ENCODE measurements around the gene RASSF7.
"Not testable (repeated sequence)": the region's sequence is repeated elsewhere in the genome, so short reads cannot be mapped to it uniquely, and the experiment has no call there.

Gene RASSF7

DNA sequence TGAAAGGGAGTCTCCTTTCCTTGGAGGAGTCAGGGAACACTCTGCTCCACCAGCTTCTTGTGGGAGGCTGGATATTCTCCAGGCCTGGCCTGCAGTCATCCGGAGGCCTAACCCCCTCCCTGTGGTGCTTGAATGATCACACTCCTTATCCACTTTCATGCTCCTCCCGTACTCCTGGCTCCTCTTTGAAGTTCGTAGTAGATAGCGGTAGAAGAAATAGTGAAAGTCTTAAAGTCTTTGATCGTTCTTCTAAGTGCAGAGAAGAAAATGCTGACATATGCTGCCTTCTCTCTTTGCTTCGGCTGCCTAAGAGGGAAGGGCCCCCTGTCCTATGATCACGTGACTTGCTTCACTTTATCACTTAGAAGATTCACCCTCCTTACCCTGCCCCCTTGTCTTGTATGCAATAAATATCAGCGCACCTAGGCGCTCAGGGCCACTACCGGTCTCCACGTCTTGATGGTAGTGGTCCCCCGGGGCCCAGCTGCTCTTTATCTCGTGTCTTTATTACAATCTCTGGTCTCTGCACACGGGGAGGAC, 13.3 kb downstream of the RASSF7 start:
- not testable (repeated sequence) for H3K9ac ChIP-seq (ENCODE audit: low read length); H3K27ac ChIP-seq (ENCODE audit: low read depth, low read length); H3K9me3 ChIP-seq (ENCODE audit: control insufficient read depth, insufficient read depth, low read depth, low read length); H3K36me3 ChIP-seq (ENCODE audit: control insufficient read depth, insufficient read depth, low read length)
- Histone ChIP-seq H3K27me3 (ENCODE audit: control insufficient read depth, insufficient read depth, low read length) (peaks cover 20% of the 10 kb centered on the region), H3K4me3 (ENCODE audit: low read depth, low read length) (peak overlapping the region; percentile 34), H3K4me1 (ENCODE audit: control insufficient read depth, insufficient read depth, low read length) (peaks cover 37% of the 10 kb centered on the region)

DNA sequence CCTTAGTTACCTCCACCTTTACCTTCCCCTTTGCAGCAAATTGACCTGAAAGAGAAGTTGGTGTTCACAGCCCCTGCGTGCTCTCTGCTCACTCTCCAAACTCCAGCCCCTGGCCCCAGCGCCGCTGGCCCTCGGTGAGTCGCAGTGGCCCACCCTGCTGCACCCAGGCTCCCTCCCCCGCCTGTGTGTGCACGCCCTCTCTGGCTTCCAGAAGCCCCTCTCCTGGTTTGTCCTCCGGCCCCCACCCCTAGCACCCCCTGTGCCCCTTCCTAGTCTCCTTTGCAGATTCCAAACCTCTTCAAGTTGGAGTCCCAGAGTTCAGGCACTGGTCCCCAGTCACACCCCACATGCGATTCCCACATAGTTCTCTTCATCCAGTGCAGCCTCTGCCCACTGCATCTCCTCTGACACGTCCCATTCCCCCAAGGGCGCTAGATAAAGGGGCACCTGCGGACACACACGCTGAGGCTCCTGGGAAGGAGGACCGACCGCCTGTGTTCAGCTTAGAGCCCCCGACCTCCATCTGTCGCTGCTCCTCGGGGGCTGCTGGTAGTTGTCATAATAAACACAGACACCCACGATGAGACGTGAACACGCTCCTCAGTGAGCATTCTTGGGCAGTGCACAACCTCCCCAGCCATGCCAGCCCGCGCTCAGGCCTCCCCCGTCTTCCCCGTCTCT, 14.0 kb downstream of the RASSF7 start:
- peak overlapping the region; percentile 86 for H3K4me3 ChIP-seq (ENCODE audit: low read depth, low read length)
- peak overlapping the region; percentile 56 for H3K9ac ChIP-seq (ENCODE audit: low read length)
- H3K36me3 ChIP-seq (ENCODE audit: control insufficient read depth, insufficient read depth, low read length): peaks cover 5% of the 10 kb centered on the region
- H3K27me3 ChIP-seq (ENCODE audit: control insufficient read depth, insufficient read depth, low read length): peaks cover 20% of the 10 kb centered on the region
- H3K4me1 ChIP-seq (ENCODE audit: control insufficient read depth, insufficient read depth, low read length): peaks cover 33% of the 10 kb centered on the region
- no peak overlapping the region for H3K27ac ChIP-seq (ENCODE audit: low read depth, low read length)
- no peaks in the 10 kb centered on the region for H3K9me3 ChIP-seq (ENCODE audit: control insufficient read depth, insufficient read depth, low read depth, low read length)

DNA sequence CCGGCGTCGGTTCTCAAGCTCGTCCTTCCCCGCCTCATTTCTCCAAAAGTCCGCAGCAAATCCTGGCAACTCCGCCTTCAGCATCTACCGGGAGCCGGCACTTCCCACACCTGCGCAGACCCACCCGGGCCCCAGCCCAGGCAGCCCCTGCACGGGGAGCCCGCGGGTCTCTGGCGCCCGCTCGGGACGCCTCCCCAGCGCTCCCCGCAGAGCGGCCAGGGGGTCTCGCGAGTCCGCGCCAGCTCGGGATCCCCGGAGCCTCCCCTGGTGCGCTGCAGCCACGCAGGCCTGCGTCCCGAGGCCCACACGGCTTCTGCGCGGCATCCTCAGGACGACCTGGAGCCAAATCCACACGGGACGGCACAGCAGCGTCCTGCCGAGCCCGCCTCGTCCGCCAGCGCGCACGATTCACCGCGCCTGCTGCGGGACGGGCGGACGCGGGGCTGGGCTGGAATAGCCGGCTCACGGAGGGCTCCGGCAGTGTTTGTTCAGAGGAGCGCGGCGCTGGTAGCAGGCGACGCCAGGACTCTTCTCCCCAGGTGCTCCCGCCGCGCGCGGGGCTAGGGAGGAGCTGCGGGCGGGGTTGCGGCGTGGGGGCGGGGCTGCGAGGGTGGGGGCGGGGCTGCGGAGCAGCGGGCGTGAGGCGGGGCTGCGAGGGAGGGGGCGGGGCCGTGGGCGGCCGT, 14.7 kb downstream of the RASSF7 start:
- Histone ChIP-seq H3K27ac (ENCODE audit: low read depth, low read length) (no peak overlapping the region), H3K9ac (ENCODE audit: low read length) (peak overlapping the region; percentile 56), H3K27me3 (ENCODE audit: control insufficient read depth, insufficient read depth, low read length) (peaks cover 20% of the 10 kb centered on the region), H3K36me3 (ENCODE audit: control insufficient read depth, insufficient read depth, low read length) (peaks cover 5% of the 10 kb centered on the region), H3K4me3 (ENCODE audit: low read depth, low read length) (peak overlapping the region; percentile 86), H3K9me3 (ENCODE audit: control insufficient read depth, insufficient read depth, low read depth, low read length) (no peaks in the 10 kb centered on the region), H3K4me1 (ENCODE audit: control insufficient read depth, insufficient read depth, low read length) (peaks cover 33% of the 10 kb centered on the region)

DNA sequence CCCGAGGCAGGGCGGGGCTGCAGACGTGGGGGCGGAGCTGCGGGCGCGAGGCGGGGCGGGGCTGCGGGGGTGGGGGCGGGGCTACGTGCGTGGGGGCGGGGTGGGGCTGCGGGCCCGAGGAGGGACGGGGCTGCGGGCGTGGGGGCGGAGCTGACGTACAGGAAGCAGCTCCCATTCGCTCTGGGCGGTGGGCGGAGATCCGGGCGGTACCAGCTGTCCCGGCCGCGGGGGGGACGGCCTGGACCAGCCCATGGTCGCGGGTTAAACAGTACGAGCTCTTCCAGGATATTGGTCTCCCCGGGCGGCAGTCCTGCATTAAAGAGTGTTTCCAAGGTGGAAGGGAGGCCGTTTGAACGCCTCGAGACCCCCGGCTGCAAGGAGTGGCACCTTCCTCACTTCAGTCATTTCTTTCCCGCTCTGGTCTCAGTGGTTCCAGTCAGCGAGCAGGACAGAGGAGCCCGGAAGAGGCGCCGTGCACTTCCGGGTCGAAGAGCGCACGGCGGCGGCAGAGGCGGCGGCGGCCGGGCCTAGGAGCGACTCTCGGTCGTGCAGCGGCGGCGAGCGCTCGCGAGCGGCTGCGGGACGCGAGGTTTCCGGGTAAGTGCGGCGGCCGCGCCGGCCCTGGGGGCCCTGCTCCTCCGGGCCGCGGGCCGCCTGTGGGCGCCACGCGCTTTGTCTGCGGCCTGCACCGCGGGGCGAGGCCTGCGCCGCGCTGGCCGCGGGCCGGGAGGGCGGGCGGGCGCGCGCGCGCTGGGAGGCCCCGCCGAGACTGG, 15.4 kb downstream of the RASSF7 start, which contains the start of gene PHRF1:
TSS of gene PHRF1 (plus strand) at position 475 of the 773 bp plus-strand sequence. CDS start 5,043 bp downstream, outside the sequence.
- Histone ChIP-seq H3K4me3 (ENCODE audit: low read depth, low read length) (peak within 1 kb of the TSS; percentile 99), H3K4me1 (ENCODE audit: control insufficient read depth, insufficient read depth, low read length) (peaks cover 30% of the 10 kb centered on the region), H3K36me3 (ENCODE audit: control insufficient read depth, insufficient read depth, low read length) (peaks cover 7% of the 10 kb centered on the region), H3K9me3 (ENCODE audit: control insufficient read depth, insufficient read depth, low read depth, low read length) (no peaks in the 10 kb centered on the region), H3K27ac (ENCODE audit: low read depth, low read length) (peak within 1 kb of the TSS; percentile 100), H3K27me3 (ENCODE audit: control insufficient read depth, insufficient read depth, low read length) (peaks cover 20% of the 10 kb centered on the region), H3K9ac (ENCODE audit: low read length) (peak within 1 kb of the TSS; percentile 100)

DNA sequence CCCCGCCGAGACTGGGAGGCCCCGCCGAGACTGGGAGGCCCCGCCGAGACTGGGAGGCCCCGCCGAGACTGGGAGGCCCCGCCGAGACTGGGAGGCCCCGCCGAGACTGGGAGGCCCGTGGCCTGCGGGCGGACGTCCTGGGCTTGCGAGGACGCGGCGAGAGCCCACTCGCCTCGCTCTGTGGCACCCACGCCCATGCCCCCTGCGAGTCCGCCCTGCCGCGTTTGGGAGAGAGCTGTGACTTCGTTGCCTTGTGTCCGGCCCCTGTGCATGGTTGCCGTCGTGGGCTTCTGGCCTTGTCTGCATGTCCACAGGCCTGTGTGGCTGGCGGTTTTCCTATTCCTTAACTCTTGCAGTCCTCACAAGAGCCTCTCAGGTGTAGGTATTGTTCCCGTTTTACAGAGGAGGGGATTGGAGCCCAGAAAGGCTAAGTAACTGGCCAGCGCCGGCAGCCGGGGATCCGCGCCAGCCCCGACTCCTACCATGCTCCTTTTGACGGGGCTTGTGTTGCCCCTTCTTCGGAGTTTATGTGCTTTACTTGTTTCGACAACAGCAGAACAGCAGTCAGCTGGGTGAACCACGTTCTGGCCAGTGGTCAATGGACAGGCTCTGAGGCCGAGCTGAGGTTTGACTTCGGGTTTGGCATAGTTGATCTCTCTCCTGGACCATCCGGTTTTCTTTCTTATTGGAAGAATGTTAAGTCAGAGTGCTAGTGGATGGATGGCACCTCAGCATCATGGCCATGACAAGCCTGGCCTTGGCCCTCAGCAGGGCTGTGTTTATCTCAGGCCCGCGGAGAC, 16.2 kb downstream of the RASSF7 start:
- H3K9me3 ChIP-seq (ENCODE audit: control insufficient read depth, insufficient read depth, low read depth, low read length): no peaks in the 10 kb centered on the region
- peak overlapping the region; percentile 99 for H3K4me3 ChIP-seq (ENCODE audit: low read depth, low read length)
- peaks cover 15% of the 10 kb centered on the region for H3K36me3 ChIP-seq (ENCODE audit: control insufficient read depth, insufficient read depth, low read length)
- peaks cover 24% of the 10 kb centered on the region for H3K4me1 ChIP-seq (ENCODE audit: control insufficient read depth, insufficient read depth, low read length)
- H3K27me3 ChIP-seq (ENCODE audit: control insufficient read depth, insufficient read depth, low read length): peaks cover 20% of the 10 kb centered on the region
- H3K9ac ChIP-seq (ENCODE audit: low read length): peak overlapping the region; percentile 99
- H3K27ac ChIP-seq (ENCODE audit: low read depth, low read length): peak overlapping the region; percentile 81; the same call in 1 of the 2 replicates

DNA sequence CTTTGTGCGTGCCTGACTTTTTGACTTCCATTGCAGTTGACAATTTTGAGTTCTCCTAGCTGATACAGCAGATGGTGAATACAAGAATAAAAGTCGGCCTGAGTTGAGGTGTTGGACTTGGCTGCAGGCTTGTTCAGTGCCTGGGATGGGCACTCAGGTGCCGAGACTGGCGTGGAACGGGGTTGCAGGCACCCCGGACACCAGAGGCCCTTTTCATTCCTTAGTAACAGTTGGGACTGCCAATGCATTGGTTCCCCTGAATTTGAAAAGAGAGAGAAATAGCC, 16.8 kb downstream of the RASSF7 start:
- H3K9me3 ChIP-seq (ENCODE audit: control insufficient read depth, insufficient read depth, low read depth, low read length): no peaks in the 10 kb centered on the region
- peaks cover 23% of the 10 kb centered on the region for H3K4me1 ChIP-seq (ENCODE audit: control insufficient read depth, insufficient read depth, low read length)
- no peak overlapping the region for H3K27ac ChIP-seq (ENCODE audit: low read depth, low read length)
- peaks cover 19% of the 10 kb centered on the region for H3K36me3 ChIP-seq (ENCODE audit: control insufficient read depth, insufficient read depth, low read length)
- H3K4me3 ChIP-seq (ENCODE audit: low read depth, low read length): peak overlapping the region; percentile 99
- H3K27me3 ChIP-seq (ENCODE audit: control insufficient read depth, insufficient read depth, low read length): peaks cover 20% of the 10 kb centered on the region
- peak overlapping the region; percentile 99 for H3K9ac ChIP-seq (ENCODE audit: low read length)

DNA sequence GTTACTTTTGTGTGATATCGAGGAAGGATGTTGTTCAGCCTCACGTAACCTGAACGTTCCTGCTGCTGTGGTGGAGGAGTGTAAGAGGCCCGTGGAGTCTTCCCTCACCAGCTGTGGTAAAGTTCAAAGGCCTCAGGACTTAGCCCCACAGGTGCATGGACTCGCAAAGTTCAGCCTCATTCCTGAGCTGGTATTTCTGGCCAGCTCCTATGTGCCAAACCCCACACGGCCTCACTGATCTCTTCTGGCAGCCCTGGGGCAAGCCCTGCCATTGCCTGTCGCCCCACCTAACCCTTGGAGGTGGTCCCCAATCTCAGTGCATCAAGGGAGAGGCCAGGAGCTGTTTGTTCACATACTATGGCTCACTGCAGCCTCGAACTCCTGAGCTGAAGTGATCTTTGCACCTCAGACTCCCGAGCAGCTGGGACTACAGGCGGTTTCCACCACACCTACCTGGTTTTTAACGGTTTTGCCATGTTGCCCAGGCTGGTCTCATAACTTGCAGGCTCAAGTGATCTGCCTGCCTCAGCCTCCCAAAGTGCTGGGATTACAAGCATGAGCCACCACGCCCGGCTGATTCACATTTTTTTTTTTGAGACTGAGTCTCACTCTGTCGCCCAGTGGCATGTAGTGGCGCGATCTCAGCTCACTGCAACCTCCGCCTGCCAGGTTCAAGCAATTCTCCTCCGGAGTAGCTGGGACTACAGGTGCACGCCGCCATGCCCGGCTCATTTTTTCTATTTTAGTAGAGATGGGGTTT, 17.7 kb downstream of the RASSF7 start:
- H3K4me3 ChIP-seq (ENCODE audit: low read depth, low read length): peak overlapping the region; percentile 99; the same call in 1 of the 2 replicates
- H3K27me3 ChIP-seq (ENCODE audit: control insufficient read depth, insufficient read depth, low read length): peaks cover 16% of the 10 kb centered on the region
- no peak overlapping the region for H3K9ac ChIP-seq (ENCODE audit: low read length)
- H3K4me1 ChIP-seq (ENCODE audit: control insufficient read depth, insufficient read depth, low read length): peaks cover 23% of the 10 kb centered on the region
- no peak overlapping the region; the same call in 1 of the 2 replicates for H3K27ac ChIP-seq (ENCODE audit: low read depth, low read length)
- H3K9me3 ChIP-seq (ENCODE audit: control insufficient read depth, insufficient read depth, low read depth, low read length): no peaks in the 10 kb centered on the region
- peaks cover 21% of the 10 kb centered on the region for H3K36me3 ChIP-seq (ENCODE audit: control insufficient read depth, insufficient read depth, low read length)

DNA sequence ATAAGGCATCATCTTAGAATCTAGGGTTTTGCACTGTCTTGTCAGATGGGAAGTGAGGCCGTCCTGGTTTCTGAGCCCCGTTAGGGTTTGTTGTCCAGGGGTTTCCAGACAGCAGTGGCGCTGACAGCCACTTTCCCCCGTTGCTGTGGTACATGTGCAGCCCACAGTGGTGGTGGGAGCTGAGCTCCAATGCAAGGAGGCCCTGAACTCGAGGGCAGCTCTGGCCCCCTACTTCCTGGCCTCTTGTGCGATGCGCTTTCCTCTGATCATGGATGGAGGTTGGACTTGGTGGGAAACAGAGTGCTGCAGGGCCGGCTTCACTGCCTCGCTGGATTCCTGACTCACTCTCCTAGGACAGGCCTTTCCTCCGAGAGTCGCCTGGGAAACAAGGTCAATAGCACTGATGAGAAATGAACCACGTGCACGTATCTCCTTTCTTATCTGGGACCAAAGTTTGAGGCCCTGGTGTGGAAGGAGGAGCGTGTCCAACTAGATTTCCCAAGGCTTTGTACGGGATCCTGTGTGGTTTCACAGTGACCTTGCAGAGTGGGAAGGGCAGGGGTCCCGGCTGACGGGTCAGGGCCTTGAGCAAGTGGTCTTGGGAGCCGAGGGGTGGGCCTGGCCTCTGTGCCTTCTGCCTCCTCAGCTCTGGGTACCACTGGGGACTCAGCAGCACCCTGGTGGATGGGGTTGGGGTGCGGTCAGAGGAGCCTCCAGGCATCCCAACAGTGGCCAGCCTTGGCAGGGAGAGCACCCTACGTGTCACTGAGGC, 19.2 kb downstream of the RASSF7 start:
- Histone ChIP-seq H3K27me3 (ENCODE audit: control insufficient read depth, insufficient read depth, low read length) (peaks cover 6% of the 10 kb centered on the region), H3K4me1 (ENCODE audit: control insufficient read depth, insufficient read depth, low read length) (peaks cover 15% of the 10 kb centered on the region), H3K4me3 (ENCODE audit: low read depth, low read length) (no peak overlapping the region), H3K27ac (ENCODE audit: low read depth, low read length) (no peak overlapping the region), H3K36me3 (ENCODE audit: control insufficient read depth, insufficient read depth, low read length) (peaks cover 31% of the 10 kb centered on the region), H3K9ac (ENCODE audit: low read length) (peak overlapping the region; percentile 19), H3K9me3 (ENCODE audit: control insufficient read depth, insufficient read depth, low read depth, low read length) (no peaks in the 10 kb centered on the region)

DNA sequence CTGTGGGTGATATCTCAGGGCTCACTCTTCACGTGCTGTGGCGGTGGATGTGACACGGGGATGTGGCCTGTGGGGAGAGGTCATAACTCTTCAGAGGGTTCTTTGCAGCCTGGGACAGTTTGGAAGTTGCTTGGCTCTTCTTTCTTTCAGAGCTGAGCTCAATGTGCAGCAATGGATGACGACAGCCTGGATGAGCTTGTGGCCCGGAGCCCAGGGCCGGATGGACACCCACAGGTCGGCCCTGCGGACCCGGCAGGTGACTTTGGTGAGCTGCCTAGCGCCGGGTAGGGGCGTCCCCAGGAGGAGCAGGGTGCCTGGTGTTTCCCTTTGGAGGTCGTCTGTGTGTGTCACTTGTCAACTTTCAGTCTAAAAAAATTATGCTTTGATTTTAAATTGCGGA, 20.6 kb downstream of the RASSF7 start:
- Histone ChIP-seq H3K9me3 (ENCODE audit: control insufficient read depth, insufficient read depth, low read depth, low read length) (no peaks in the 10 kb centered on the region), H3K4me3 (ENCODE audit: low read depth, low read length) (no peak overlapping the region), H3K27me3 (ENCODE audit: control insufficient read depth, insufficient read depth, low read length) (no peaks in the 10 kb centered on the region), H3K4me1 (ENCODE audit: control insufficient read depth, insufficient read depth, low read length) (peaks cover 14% of the 10 kb centered on the region), H3K9ac (ENCODE audit: low read length) (no peak overlapping the region), H3K36me3 (ENCODE audit: control insufficient read depth, insufficient read depth, low read length) (peaks cover 37% of the 10 kb centered on the region), H3K27ac (ENCODE audit: low read depth, low read length) (no peak overlapping the region)

Measured in HUES6 (cell line).